Testis (tissue), 3 donors: Measurements from ENCODE around the gene CBFA2T2. TPM values are rescaled to one million over a fixed set of nuclear protein-coding genes. Genes with fewer than 3 reads are reported as not detected.

ENCODE experiments used
- DNase-seq: peaks from one replicate; pipeline ENCODE4 v3.0.0-alpha.2; 2019
- H3K27ac ChIP-seq, 2 donors: fragments of 200-600 bp; sonication (generic); one replicate each; pipeline ENCODE4 v1.5.1; 2019
- H3K27me3 ChIP-seq: fragments of 200-600 bp; sonication (generic); one replicate; pipeline ENCODE4 v1.5.1; 2019
- H3K36me3 ChIP-seq: fragments of 200-600 bp; sonication (generic); one replicate; pipeline ENCODE4 v1.5.1; 2017; ENCODE audit warnings: low read depth; ENCODE audit errors: missing control alignments
- H3K4me1 ChIP-seq: fragments of 200-600 bp; sonication (generic); one replicate; pipeline ENCODE4 v1.5.1; 2019
- H3K4me3 ChIP-seq, 2 donors: fragments of 200-600 bp; sonication (generic); one replicate each; pipeline ENCODE4 v1.5.1; 2017 to 2019
- H3K9me3 ChIP-seq: fragments of 200-600 bp; sonication (generic); one replicate; pipeline ENCODE4 v1.5.1; 2017
- CTCF ChIP-seq, 3 experiments: fragments of 450-650 bp in 2 of 3; fragments of 200-600 bp in 1 of 3; sonication (generic) in 1 of 3; IDR thresholded peaks; one replicate each; pipeline ENCODE4 v1.5.1; 2016 to 2019; ENCODE audit warnings: antibody characterized with exemption in 3 of 3, mild to moderate bottlenecking in 2 of 3, moderate library complexity in 1 of 3
- POLR2A ChIP-seq: fragments of 450-650 bp; IDR thresholded peaks from one replicate; pipeline ENCODE4 v1.6.1; 2017; ENCODE audit warnings: antibody characterized with exemption, mild to moderate bottlenecking, moderate library complexity
- WGBS, 2 donors: methylation state at CpG; one replicate each; pipeline ENCODE4 v1.1.5; 2018; 5-methylcytosine and 5-hydroxymethylcytosine counted together
- intact Hi-C: fragments of 100-400 bp; cut with DNase I; formaldehyde crosslinking; loops from one replicate; pipeline ENCODE4 v1.15.1; 2023; ENCODE audit warnings: low total_unique reads
- polyA plus RNA-seq: library from polyadenylated mRNA; stranded (reverse); fragments of 350-450 nt; fragmentation: Illumina TruSeq; extraction: RNeasy Lipid Tissue Mini Kit (QIAGEN cat#74804); gene quantifications from one replicate; pipeline ENCODE4 v1.2.3, GENCODE V29; 2014; ENCODE audit warnings: low read depth, low replicate concordance; ENCODE audit not compliant: insufficient read depth
- total RNA-seq, 2 donors: library from RNA; depleted of rRNA; stranded (reverse); fragments of >200 nt; gene quantifications; one replicate each; pipeline ENCODE4 v1.2.3, GENCODE V29; 2016

Gene CBFA2T2
- total and polyA plus RNA-seq, 3 donors from 2014 or later: 25.2 to 39.2 (median 33.1) TPM

GRCh38 chr20:33554914-33555420 is 65.1 kb downstream of the CBFA2T2 start:
- Histone ChIP-seq H3K27ac (no peak overlapping the region), H3K36me3 (no peaks in the 10 kb centered on the region), H3K4me3 (no peak overlapping the region), H3K4me1 (peaks cover 3% of the 10 kb centered on the region), H3K9me3 (no peaks in the 10 kb centered on the region), H3K27me3 (no peaks in the 10 kb centered on the region)
- intact Hi-C loops: no loop called here
- WGBS, 2 donors: 52% methylated on average over 2 of the region's 2 CpGs
- TF ChIP-seq POLR2A: no peak
- TF ChIP-seq CTCF (IDR thresholded peaks at IDR 0.05): no peak
- no peak for DNase-seq

- H3K27me3 ChIP-seq: no peaks in the 10 kb centered on the region
- no peak overlapping the region for H3K27ac ChIP-seq
- intact Hi-C loops: no loop called here
- 94 to 97% methylated on average over 3 of the region's 3 CpGs for WGBS, 2 donors
- H3K4me1 ChIP-seq: peaks cover 3% of the 10 kb centered on the region
- H3K9me3 ChIP-seq: no peaks in the 10 kb centered on the region
- TF ChIP-seq POLR2A: no peak
- TF ChIP-seq CTCF (IDR thresholded peaks at IDR 0.05): no peak
- H3K36me3 ChIP-seq: no peaks in the 10 kb centered on the region
- DNase-seq: no peak
- H3K4me3 ChIP-seq: no peak overlapping the region
Observed at GRCh38 chr20:33555755-33556154, 65.9 kb downstream of the CBFA2T2 start.

GRCh38 chr20:33556246-33556645 is 66.3 kb downstream of the CBFA2T2 start:
- intact Hi-C loops: no loop called here
- Histone ChIP-seq H3K4me1 (peaks cover 3% of the 10 kb centered on the region), H3K4me3 (no peak overlapping the region), H3K27me3 (no peaks in the 10 kb centered on the region), H3K9me3 (no peaks in the 10 kb centered on the region), H3K36me3 (no peaks in the 10 kb centered on the region), H3K27ac (no peak overlapping the region)
- DNase-seq: no peak
- WGBS, 2 donors: 91 to 93% methylated on average over 3 of the region's 3 CpGs
- TF ChIP-seq POLR2A (no peak), CTCF (IDR thresholded peaks at IDR 0.05) (no peak)

- Histone ChIP-seq H3K27me3 (no peaks in the 10 kb centered on the region), H3K27ac (no peak overlapping the region), H3K9me3 (no peaks in the 10 kb centered on the region), H3K4me1 (peaks cover 7% of the 10 kb centered on the region), H3K4me3 (no peak overlapping the region), H3K36me3 (no peaks in the 10 kb centered on the region)
- WGBS, 2 donors: 88 to 89% methylated on average over 9 of the region's 9 CpGs
- intact Hi-C loops: no loop called here
- TF ChIP-seq POLR2A (no peak), CTCF (IDR thresholded peaks at IDR 0.05) (no peak)
- DNase-seq: no peak
Observed at GRCh38 chr20:33558348-33559144, 68.7 kb downstream of the CBFA2T2 start.

- Histone ChIP-seq H3K4me3 (no peak overlapping the region), H3K4me1 (peaks cover 7% of the 10 kb centered on the region), H3K36me3 (no peaks in the 10 kb centered on the region), H3K27me3 (no peaks in the 10 kb centered on the region), H3K27ac (no peak overlapping the region), H3K9me3 (no peaks in the 10 kb centered on the region)
- intact Hi-C loops: no loop called here
- no peak for TF ChIP-seq CTCF (IDR thresholded peaks at IDR 0.05)
- no peak for TF ChIP-seq POLR2A
- DNase-seq: no peak
- WGBS, 2 donors: 98 to 100% methylated on average over 2 of the region's 2 CpGs
Observed at GRCh38 chr20:33559212-33559611, 69.3 kb downstream of the CBFA2T2 start.
